ENCODE results near the gene F13A1. TPM values are rescaled to one million over a fixed set of nuclear protein-coding genes. Genes with fewer than 3 reads are reported as not detected.

F13A1 gene
- total and polyA plus RNA-seq, 2 donors (not counting 3 experiments of a cell fraction or from before 2014, with no cell fraction given) = not detected

DNA sequence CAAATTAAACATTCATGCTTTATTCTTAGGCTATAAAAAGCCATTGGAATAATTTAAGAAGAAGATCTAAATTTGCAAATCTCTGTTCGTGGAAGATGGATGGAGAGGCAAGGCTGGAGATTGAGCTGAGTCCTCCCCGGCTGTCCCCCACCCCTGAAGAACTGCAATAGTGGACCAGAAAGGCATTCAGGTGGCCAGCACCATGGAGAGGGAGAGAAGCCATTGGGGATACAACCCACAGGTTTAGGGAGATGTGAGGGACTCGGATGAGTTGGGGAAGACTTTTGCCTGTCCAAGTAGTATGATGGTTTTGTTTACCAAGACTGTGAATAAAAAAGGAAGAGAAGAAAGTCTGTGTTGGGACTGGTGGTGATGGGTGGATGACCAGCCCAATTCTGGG is 120.8 kb downstream of the F13A1 start:
- no peak overlapping the region for H3K4me3 ChIP-seq (replicated peaks in 1 of 3; ENCODE audit: insufficient read depth in 1 of 3, low read depth in 1 of 3, low read length in 3 of 3)
- no peaks in the 10 kb centered on the region for H3K9me1 ChIP-seq (replicated peaks; ENCODE audit: control insufficient read depth, extremely low read depth, insufficient read depth, low read length)
- dilution Hi-C loops (cut with MboI; ENCODE audit: extremely low pct_ligation_motif_present, low sequenced_read_pairs) (no loop called here), intact Hi-C loops (cut with micrococcal nuclease) (no loop called here)
- BruUV-seq (replicated peaks) = no TSS peak
- no peak overlapping the region for H3K9ac ChIP-seq (replicated peaks; ENCODE audit: extremely low read depth, insufficient read depth, low read length)
- TF ChIP-seq, protein P1, sequence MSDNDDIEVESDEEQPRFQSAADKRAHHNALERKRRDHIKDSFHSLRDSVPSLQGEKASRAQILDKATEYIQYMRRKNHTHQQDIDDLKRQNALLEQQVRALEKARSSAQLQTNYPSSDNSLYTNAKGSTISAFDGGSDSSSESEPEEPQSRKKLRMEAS (IDR thresholded peaks at IDR 0.05; ENCODE audit: insufficient read depth, insufficient read length) = no peak
- TF ChIP-seq MYC (IDR thresholded peaks at IDR 0.05; ENCODE audit: low read depth, low read length) = no peak
- TF ChIP-seq EZH2 (IDR thresholded peaks at IDR 0.05; ENCODE audit: borderline replicate concordance, low read depth, low read length, severe bottlenecking) = no peak
- TF ChIP-seq, protein P2, sequence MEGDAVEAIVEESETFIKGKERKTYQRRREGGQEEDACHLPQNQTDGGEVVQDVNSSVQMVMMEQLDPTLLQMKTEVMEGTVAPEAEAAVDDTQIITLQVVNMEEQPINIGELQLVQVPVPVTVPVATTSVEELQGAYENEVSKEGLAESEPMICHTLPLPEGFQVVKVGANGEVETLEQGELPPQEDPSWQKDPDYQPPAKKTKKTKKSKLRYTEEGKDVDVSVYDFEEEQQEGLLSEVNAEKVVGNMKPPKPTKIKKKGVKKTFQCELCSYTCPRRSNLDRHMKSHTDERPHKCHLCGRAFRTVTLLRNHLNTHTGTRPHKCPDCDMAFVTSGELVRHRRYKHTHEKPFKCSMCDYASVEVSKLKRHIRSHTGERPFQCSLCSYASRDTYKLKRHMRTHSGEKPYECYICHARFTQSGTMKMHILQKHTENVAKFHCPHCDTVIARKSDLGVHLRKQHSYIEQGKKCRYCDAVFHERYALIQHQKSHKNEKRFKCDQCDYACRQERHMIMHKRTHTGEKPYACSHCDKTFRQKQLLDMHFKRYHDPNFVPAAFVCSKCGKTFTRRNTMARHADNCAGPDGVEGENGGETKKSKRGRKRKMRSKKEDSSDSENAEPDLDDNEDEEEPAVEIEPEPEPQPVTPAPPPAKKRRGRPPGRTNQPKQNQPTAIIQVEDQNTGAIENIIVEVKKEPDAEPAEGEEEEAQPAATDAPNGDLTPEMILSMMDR (IDR thresholded peaks at IDR 0.05; ENCODE audit: extremely low read depth in 1 of 2, insufficient read depth in 1 of 2, low read depth in 1 of 2, low read length in 2 of 2) = no peak
- TF ChIP-seq FOS (IDR thresholded peaks at IDR 0.05; ENCODE audit: borderline replicate concordance, insufficient read depth, low read length) = no peak
- no peak for TF ChIP-seq POLR2AphosphoS5 (IDR thresholded peaks at IDR 0.05; ENCODE audit: insufficient read depth, low read depth, low read length)
- TF ChIP-seq JUN (IDR thresholded peaks at IDR 0.05; ENCODE audit: borderline replicate concordance, insufficient read depth, insufficient read length, low read depth) = no peak
- TF ChIP-seq GATA2 (IDR thresholded peaks at IDR 0.05; ENCODE audit: insufficient read depth, insufficient read length, low read depth, low read length) = no peak
- TF ChIP-seq POLR2A (IDR thresholded peaks at IDR 0.05; ENCODE audit: low read depth, low read length) = no peak
- no peaks in the 10 kb centered on the region for H4K20me1 ChIP-seq (replicated peaks; ENCODE audit: control insufficient read depth, extremely low read depth, insufficient read depth, low read length)
- FAIRE-seq = no peak
- no peaks in the 10 kb centered on the region for H3K36me3 ChIP-seq (ENCODE audit: control insufficient read depth in 2 of 2, extremely low read depth in 1 of 2, insufficient read depth in 2 of 2, low read length in 2 of 2)
- ChIA-PET POLR2A (no interaction called here), CTCF (no interaction called here)
- no peak overlapping the region for H3K27ac ChIP-seq (ENCODE audit: insufficient read depth, low read depth, low read length)
- no peaks in the 10 kb centered on the region for H3K27me3 ChIP-seq (ENCODE audit: control insufficient read depth in 2 of 2, insufficient read depth in 2 of 2, low read length in 2 of 2)
- no peak overlapping the region for H3K4me2 ChIP-seq (ENCODE audit: insufficient read depth, low read length)
- H3K4me1 ChIP-seq (ENCODE audit: control insufficient read depth, extremely low read depth, insufficient read depth, low read length) = no peaks in the 10 kb centered on the region
- no peak for DNase-seq (ENCODE audit: low read depth, low spot score)
- no peak overlapping the region for H2AFZ ChIP-seq (ENCODE audit: low read depth, low read length)
- H3K9me3 ChIP-seq (replicated peaks; ENCODE audit: control insufficient read depth, insufficient read depth, low read length) = peaks cover 4% of the 10 kb centered on the region
- no peaks in the 10 kb centered on the region for H3K79me2 ChIP-seq (ENCODE audit: control insufficient read depth, insufficient read depth, low read length)
